Nephron (organoid): ENCODE data around the gene MED8.
"Not testable (repeated sequence)": the region's sequence is repeated elsewhere in the genome, so short reads cannot be mapped to it uniquely, and the experiment has no call there.

Experiments used
- H3K27ac Mint-ChIP-seq, 3 experiments: 2 replicates each; pipeline ENCODE4 v1.8.0; 2020; ENCODE audit warnings: mixed read lengths in 3 of 3, mild to moderate bottlenecking in 2 of 3, moderate library complexity in 1 of 3
- H3K27me3 Mint-ChIP-seq: 2 replicates; pipeline ENCODE4 v1.8.0; 2021; ENCODE audit warnings: low read depth, mild to moderate bottlenecking, moderate library complexity, mixed read lengths
- H3K36me3 Mint-ChIP-seq: 2 replicates; pipeline ENCODE4 v1.8.0; 2020; ENCODE audit warnings: low read depth, mixed read lengths
- H3K4me1 Mint-ChIP-seq: 2 replicates; pipeline ENCODE4 v1.8.0; 2020; ENCODE audit warnings: mixed read lengths
- H3K4me3 Mint-ChIP-seq, 3 experiments: 2 replicates each; pipeline ENCODE4 v1.8.0; 2020; ENCODE audit warnings: mild to moderate bottlenecking in 3 of 3, mixed read lengths in 3 of 3, moderate library complexity in 2 of 3
- H3K9me3 Mint-ChIP-seq: 2 replicates; pipeline ENCODE4 v1.8.0; 2020; ENCODE audit warnings: mixed read lengths
- CTCF ChIP-seq, 3 experiments: fragments of 200-600 bp; sonication (generic); IDR thresholded peaks; one replicate each; pipeline ENCODE4 v1.5.0; 2021; ENCODE audit warnings: antibody characterized with exemption in 3 of 3; ENCODE audit not compliant: unreplicated experiment in 3 of 3

Gene MED8

GRCh38 chr1:43373066-43373940, 16.3 kb downstream of the MED8 start:
- Mint-ChIP-seq H3K36me3 (no peaks in the 10 kb centered on the region), H3K27me3 (no peaks in the 10 kb centered on the region), H3K9me3 (no peaks in the 10 kb centered on the region), H3K4me3 (no peak overlapping the region), H3K4me1 (peaks cover 10% of the 10 kb centered on the region), H3K27ac (no peak overlapping the region)
- no peak for TF ChIP-seq CTCF (IDR thresholded peaks at IDR 0.05; ENCODE audit: unreplicated experiment in 3 of 3)

- H3K4me3 Mint-ChIP-seq: no peak overlapping the region
These were observed 17.4 kb downstream of the MED8 start for GRCh38 chr1:43372172-43372571.

GRCh38 chr1:43370564-43370963, 19.0 kb downstream of the MED8 start:
- H3K27ac Mint-ChIP-seq: peak overlapping the region in 1 of 3 experiments; percentile 19
- peaks cover 19% of the 10 kb centered on the region for H3K4me1 Mint-ChIP-seq
- TF ChIP-seq CTCF (IDR thresholded peaks at IDR 0.05; ENCODE audit: unreplicated experiment in 3 of 3): no peak
- H3K27me3 Mint-ChIP-seq: no peaks in the 10 kb centered on the region
- peak overlapping the region; percentile 12 to 76 (median 28) for H3K4me3 Mint-ChIP-seq
- no peaks in the 10 kb centered on the region for H3K9me3 Mint-ChIP-seq
- H3K36me3 Mint-ChIP-seq: peaks cover 6% of the 10 kb centered on the region

More at GRCh38 chr1:43372172-43372571, 17.4 kb downstream of the MED8 start:
- peaks cover 13% of the 10 kb centered on the region for H3K4me1 Mint-ChIP-seq
- no peaks in the 10 kb centered on the region for H3K9me3 Mint-ChIP-seq
- TF ChIP-seq CTCF (IDR thresholded peaks at IDR 0.05; ENCODE audit: unreplicated experiment in 3 of 3): no peak
- no peak overlapping the region for H3K27ac Mint-ChIP-seq
- H3K36me3 Mint-ChIP-seq: no peaks in the 10 kb centered on the region
- H3K27me3 Mint-ChIP-seq: no peaks in the 10 kb centered on the region

GRCh38 chr1:43369779-43370178, 19.8 kb downstream of the MED8 start:
- Mint-ChIP-seq H3K36me3 (peaks cover 11% of the 10 kb centered on the region), H3K4me1 (peaks cover 25% of the 10 kb centered on the region)
- not testable (repeated sequence) for H3K27ac Mint-ChIP-seq, H3K27me3 Mint-ChIP-seq, H3K4me3 Mint-ChIP-seq, H3K9me3 Mint-ChIP-seq

GRCh38 chr1:43368646-43369020, 21.0 kb downstream of the MED8 start:
- Mint-ChIP-seq H3K9me3 (no peaks in the 10 kb centered on the region), H3K4me1 (peaks cover 25% of the 10 kb centered on the region), H3K27ac (peak overlapping the region; percentile 81 to 98 (median 87)), H3K27me3 (no peaks in the 10 kb centered on the region), H3K4me3 (peak overlapping the region; percentile 84 to 90 (median 90)), H3K36me3 (peaks cover 22% of the 10 kb centered on the region)
- TF ChIP-seq CTCF (IDR thresholded peaks at IDR 0.05; ENCODE audit: unreplicated experiment in 3 of 3): no peak

GRCh38 chr1:43367904-43368645, 21.5 kb downstream of the MED8 start, which contains the start of gene ELOVL1:
ELOVL1 (minus strand) TSS chr1:43368011; CDS start chr1:43365609, 2,402 bp downstream.
- Mint-ChIP-seq H3K4me3 (peak within 1 kb of the TSS; percentile 85 to 90 (median 90)), H3K9me3 (no peaks in the 10 kb centered on the region), H3K27me3 (no peaks in the 10 kb centered on the region), H3K4me1 (peaks cover 25% of the 10 kb centered on the region), H3K27ac (peak within 1 kb of the TSS; percentile 81 to 98 (median 87)), H3K36me3 (peaks cover 28% of the 10 kb centered on the region)
- TF ChIP-seq CTCF (IDR thresholded peaks at IDR 0.05; ENCODE audit: unreplicated experiment in 3 of 3): peak in 2 of 3 experiments; percentile 20 to 37
